ENCODE data around the gene HIVEP2.

The HIVEP2 gene

DNA sequence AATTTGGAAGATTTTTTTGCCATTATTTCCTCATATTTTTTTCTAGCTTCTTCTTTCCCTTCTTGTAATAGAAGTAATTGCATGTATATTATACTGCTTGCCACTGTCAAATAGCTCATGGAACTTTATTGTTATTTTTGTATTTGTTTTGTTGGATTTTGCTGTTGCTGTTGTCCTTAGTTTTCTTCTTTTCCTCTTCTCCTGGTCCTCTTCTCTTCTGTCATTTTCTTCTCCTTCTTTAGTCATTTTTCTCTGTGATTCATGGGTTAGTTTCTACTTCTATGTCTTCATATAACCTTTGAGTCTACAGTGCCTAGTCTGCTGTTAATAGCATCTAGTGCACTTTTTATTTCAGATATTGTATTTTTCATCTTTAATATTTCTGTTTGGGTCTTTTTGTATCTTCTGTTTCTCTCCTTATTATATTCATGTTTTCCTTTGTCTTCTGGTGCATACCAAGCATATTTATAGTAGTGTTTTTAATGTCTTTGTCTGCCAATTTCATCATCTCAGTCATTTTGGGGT is 226.2 kb downstream of the HIVEP2 start:
- peaks cover 32% of the 10 kb centered on the region for H3K9me3 Mint-ChIP-seq
- peaks cover 4% of the 10 kb centered on the region for H3K36me3 Mint-ChIP-seq (ENCODE audit: low read depth)
- H3K27me3 Mint-ChIP-seq (ENCODE audit: low read depth) = no peaks in the 10 kb centered on the region
- H3K4me1 Mint-ChIP-seq (ENCODE audit: low read depth) = peaks cover 1% of the 10 kb centered on the region
- H3K4me3 Mint-ChIP-seq = no peak overlapping the region
- no peak overlapping the region for H3K27ac Mint-ChIP-seq

DNA sequence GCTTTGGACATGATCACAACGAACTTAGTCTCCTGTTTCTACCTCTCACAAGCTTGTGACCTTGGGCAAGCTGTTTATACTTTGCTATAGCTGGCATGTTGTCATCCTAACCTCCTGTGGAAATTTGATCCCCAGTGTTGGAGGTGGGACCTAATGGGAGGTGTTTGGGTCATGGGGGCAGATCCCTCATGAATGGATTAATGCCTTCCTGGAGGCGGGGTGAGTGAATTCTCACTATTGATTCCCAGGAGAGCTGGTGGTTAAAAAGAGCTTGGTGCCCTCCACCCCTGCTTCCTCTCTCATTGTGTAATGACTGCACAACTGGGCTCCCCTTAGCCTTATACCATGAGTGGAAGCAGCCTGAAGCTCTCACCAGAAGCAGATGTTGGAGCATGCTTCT is 228.9 kb downstream of the HIVEP2 start:
- no peak overlapping the region for H3K27ac Mint-ChIP-seq
- H3K36me3 Mint-ChIP-seq (ENCODE audit: low read depth) = peaks cover 4% of the 10 kb centered on the region
- H3K9me3 Mint-ChIP-seq = peaks cover 29% of the 10 kb centered on the region
- no peaks in the 10 kb centered on the region for H3K27me3 Mint-ChIP-seq (ENCODE audit: low read depth)
- peaks cover 1% of the 10 kb centered on the region for H3K4me1 Mint-ChIP-seq (ENCODE audit: low read depth)
- H3K4me3 Mint-ChIP-seq = no peak overlapping the region

DNA sequence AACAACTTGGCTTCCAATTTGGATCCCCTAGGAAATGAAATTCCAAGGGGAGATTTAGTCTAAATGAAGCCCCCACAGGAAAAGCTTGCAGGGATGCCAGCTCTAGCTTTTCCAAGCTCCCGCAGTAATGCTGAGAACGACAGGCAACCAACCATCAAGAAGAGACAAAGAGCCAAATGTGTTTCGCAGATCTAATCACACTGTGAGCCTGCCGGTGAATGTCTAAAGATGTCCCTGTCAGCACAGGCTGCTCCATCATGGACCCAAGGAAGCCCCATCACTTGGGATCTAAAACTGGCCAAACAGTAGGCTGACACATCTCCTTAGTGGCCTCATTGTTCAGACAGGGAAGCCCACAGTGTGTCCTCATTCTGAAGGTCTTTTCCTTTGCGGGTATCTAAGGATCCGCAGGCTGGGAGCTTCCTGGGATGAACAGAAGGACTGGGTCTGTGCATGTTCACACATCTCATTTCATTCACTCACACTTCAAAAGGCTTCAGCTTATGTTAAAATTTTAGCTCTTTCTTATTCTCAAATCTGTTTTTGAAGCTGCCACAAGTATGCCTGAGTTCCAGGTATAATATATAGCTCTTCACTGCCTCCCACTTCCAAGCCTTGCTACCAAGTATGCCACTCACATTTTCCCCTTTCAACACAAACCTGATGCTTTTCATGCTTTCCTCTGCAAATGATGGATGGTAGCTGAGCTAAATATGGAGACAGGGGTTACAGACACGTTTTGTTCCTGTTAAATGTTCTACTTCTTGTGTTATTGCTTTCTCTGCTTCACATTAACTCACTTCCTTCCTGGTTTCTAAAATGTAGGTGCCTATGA is 229.8 kb downstream of the HIVEP2 start:
- Mint-ChIP-seq H3K27me3 (ENCODE audit: low read depth) (no peaks in the 10 kb centered on the region), H3K36me3 (ENCODE audit: low read depth) (peaks cover 4% of the 10 kb centered on the region), H3K9me3 (peaks cover 28% of the 10 kb centered on the region), H3K4me1 (ENCODE audit: low read depth) (peaks cover 1% of the 10 kb centered on the region), H3K27ac (no peak overlapping the region), H3K4me3 (no peak overlapping the region)

DNA sequence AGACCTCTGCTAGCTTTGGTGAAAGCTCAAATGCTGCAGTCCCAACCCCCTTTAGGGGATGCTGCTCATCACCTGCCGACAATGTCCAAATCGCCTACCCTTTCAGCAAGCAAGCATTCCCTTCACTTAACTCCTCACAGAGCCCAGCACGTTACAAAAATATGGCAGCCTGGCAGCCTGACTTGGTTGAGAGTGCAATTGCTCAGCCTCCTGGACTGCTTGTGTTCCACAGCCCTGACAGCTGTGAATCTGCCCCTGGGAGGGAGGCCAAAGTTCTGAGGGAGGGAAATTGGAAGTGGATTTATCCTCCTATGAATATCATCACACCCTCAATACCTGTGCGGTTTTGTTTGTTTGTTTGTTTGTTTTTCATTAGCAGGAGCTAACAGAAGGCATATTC is 231.0 kb downstream of the HIVEP2 start:
- Mint-ChIP-seq H3K4me3 (no peak overlapping the region), H3K36me3 (ENCODE audit: low read depth) (no peaks in the 10 kb centered on the region), H3K4me1 (ENCODE audit: low read depth) (peaks cover 1% of the 10 kb centered on the region), H3K9me3 (peaks cover 17% of the 10 kb centered on the region), H3K27me3 (ENCODE audit: low read depth) (no peaks in the 10 kb centered on the region), H3K27ac (no peak overlapping the region)

DNA sequence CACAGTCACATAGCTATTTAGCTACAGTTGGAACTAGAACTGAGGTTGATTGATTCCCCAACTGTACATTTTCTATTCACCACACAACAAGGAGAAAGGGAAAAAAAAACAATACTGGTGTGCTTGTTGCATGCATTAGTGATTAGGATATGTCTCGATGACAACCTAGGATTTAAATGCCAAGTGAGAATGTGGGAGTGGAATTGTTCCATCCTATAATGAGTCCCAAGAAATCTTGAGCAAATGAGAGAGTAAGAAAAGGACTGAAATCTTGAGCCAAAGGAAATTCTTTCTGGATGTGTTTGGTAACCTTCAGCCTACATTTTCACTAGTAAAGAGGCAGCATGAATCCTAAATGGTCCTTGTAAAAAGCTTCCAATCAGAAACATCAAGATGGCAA is 232.7 kb downstream of the HIVEP2 start:
- Mint-ChIP-seq H3K4me1 (ENCODE audit: low read depth) (peaks cover 1% of the 10 kb centered on the region), H3K36me3 (ENCODE audit: low read depth) (no peaks in the 10 kb centered on the region), H3K27me3 (ENCODE audit: low read depth) (no peaks in the 10 kb centered on the region), H3K27ac (no peak overlapping the region), H3K9me3 (peaks cover 5% of the 10 kb centered on the region), H3K4me3 (no peak overlapping the region)

DNA sequence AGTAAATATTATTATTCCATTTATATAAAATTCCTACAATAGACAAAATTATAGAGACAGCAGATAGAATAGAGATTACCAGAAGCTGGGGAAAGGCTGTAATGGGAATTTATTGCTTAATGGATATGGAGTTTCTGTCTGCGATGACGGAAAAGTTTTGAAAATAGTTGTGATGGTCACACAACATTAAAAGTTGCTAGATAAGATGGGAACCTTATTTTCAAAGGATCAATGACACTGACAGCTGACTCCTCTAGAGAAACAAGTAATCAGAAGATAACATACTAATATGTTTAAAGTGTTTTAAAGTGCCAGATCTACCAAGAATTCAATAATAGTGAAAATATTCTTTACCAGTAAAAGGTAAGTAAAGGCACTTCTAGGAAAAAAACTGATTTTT is 236.3 kb downstream of the HIVEP2 start:
- Mint-ChIP-seq H3K27ac (no peak overlapping the region), H3K36me3 (ENCODE audit: low read depth) (no peaks in the 10 kb centered on the region)

DNA sequence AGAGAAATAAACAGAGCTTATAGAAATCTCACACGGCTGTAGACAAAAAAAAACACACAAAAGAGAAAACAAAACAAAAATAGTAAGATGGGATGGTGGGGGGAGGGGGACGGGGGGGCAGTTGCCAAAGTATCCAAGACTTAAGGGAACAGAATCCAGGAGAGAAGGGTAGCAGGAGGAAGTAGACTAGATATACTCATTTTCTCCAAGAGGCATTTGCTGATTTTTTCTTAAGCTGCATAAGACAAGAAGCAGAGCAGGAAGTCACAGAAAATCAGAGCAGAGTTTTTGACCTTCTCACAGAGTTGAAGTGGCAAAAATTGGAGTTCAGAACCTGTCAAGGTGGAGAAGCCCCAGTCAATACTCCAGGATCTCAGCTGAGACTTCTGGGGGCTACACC is 237.7 kb downstream of the HIVEP2 start:
- Mint-ChIP-seq H3K36me3 (ENCODE audit: low read depth) (no peaks in the 10 kb centered on the region), H3K27ac (no peak overlapping the region), H3K4me1 (ENCODE audit: low read depth) (peaks cover 3% of the 10 kb centered on the region), H3K27me3 (ENCODE audit: low read depth) (no peaks in the 10 kb centered on the region), H3K9me3 (no peaks in the 10 kb centered on the region), H3K4me3 (no peak overlapping the region)

More for the DNA sequence above, 236.3 kb downstream of the HIVEP2 start:
- Mint-ChIP-seq H3K4me1 (ENCODE audit: low read depth) (peaks cover 3% of the 10 kb centered on the region), H3K9me3 (no peaks in the 10 kb centered on the region), H3K4me3 (no peak overlapping the region), H3K27me3 (ENCODE audit: low read depth) (no peaks in the 10 kb centered on the region)

DNA sequence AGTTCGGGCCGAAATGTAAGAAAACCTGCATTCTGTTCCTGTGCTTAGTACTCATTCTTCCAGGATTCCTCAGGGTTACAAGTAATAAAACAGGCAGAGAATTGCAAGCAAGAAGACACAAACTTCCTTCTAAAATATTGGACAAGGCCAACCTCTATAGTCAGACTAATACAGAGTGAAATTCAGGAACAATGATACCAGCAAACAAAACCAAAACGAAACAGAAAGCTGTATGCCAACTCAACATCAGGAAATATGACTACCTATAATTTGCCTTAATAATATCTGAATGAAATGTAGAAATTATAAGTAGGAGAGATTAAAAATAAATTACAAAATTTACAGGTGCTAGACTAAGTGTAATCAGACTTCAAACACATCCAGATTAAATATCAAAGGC is 238.8 kb downstream of the HIVEP2 start:
- no peak overlapping the region for H3K4me3 Mint-ChIP-seq

DNA sequence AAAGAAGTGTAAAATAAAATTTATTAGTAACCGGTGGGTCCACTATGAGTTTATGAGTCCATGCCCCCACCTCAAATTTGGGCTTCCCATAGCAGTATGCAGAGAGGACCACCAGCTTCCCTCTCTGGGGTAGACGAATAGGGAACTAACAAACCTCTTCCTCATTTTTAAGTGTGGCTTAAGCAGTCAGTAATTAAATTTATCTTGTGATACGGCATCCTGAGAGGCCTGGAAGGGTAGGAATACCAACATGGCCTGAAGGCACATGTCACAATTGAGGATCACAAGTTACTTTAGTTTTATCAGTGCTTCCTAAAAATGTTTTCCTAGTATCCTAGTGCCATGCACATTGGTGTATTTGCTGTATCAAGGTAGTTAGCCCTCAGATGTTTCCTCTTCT is 239.9 kb downstream of the HIVEP2 start:
- Mint-ChIP-seq H3K4me3 (no peak overlapping the region), H3K36me3 (ENCODE audit: low read depth) (no peaks in the 10 kb centered on the region), H3K9me3 (no peaks in the 10 kb centered on the region), H3K27me3 (ENCODE audit: low read depth) (no peaks in the 10 kb centered on the region), H3K27ac (no peak overlapping the region), H3K4me1 (ENCODE audit: low read depth) (peaks cover 3% of the 10 kb centered on the region)

More for the DNA sequence above, 238.8 kb downstream of the HIVEP2 start:
- Mint-ChIP-seq H3K27me3 (ENCODE audit: low read depth) (no peaks in the 10 kb centered on the region), H3K9me3 (no peaks in the 10 kb centered on the region), H3K4me1 (ENCODE audit: low read depth) (peaks cover 3% of the 10 kb centered on the region), H3K27ac (no peak overlapping the region), H3K36me3 (ENCODE audit: low read depth) (no peaks in the 10 kb centered on the region)

DNA sequence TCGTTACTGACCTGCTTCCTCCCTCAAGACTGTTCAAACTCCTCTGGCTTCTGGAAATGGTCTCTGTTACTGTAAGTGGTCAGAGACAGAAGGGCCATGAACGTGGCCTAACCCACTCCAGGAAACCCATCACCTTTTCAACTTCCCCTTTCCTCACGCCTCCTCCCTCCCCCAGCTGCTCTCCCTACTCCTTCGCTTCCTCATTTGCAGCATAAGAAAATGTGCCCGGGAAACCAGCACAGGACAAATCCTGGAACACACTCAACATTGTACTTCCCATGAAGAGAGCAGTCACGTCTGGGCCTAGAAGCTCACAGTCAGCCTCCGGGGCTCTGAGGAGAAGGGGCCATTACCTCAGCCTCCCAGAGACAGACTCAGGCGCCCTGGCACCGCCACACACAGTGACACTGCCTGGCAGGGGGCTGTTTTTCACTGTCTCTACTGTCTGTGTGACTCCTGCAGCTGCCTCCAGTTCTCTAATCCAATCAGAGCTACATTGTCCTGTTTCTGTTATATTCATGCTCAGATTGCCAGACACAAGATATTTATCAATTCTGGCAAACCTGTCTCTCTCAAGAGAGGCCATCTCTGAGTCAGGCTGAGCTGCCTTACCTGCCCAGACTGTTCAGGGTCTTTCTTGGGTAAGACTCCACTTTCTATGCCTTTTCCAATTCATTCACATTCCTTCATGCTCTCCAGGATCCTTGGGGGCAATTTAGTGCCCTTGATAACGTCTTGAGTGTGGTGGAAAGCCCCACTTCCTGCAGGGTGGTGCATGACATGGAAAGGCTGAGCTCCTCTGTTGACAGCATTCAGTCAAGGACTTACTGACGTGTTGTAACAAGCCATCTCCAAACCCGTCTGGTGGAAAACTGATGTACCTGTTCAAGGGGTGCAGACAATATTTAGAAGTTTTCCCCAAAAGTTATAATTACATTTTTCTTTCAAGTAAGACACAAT is 242.2 kb downstream of the HIVEP2 start:
- no peak overlapping the region for H3K27ac Mint-ChIP-seq
- no peaks in the 10 kb centered on the region for H3K27me3 Mint-ChIP-seq (ENCODE audit: low read depth)
- peaks cover 3% of the 10 kb centered on the region for H3K4me1 Mint-ChIP-seq (ENCODE audit: low read depth)
- no peaks in the 10 kb centered on the region for H3K9me3 Mint-ChIP-seq
- H3K4me3 Mint-ChIP-seq = no peak overlapping the region
- H3K36me3 Mint-ChIP-seq (ENCODE audit: low read depth) = no peaks in the 10 kb centered on the region
